ENCODE data around the gene ALDH1A2.
"Not testable (repeated sequence)": the region's sequence is repeated elsewhere in the genome, so short reads cannot be mapped to it uniquely, and the experiment has no call there.

ALDH1A2 gene

DNA sequence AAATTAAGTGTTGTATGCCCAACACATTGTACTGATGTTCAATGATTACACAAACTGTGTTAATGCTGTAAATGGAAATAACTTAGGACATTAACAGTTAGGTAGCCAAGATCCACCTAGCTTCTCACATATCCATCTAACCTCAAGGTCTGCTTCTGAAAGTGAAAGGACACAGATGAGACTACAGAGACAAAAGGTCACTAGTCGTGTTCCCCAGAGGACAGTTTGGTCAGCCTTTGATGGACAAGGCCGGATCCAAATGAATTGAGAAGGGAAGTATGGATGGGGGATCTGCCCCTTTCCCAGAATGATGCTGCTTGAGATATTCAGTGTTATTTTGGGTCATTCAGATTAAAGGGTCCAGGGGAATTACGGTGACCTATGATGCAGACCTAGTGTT, 17.2 kb downstream of the ALDH1A2 start:
- TF ChIP-seq, protein P1, sequence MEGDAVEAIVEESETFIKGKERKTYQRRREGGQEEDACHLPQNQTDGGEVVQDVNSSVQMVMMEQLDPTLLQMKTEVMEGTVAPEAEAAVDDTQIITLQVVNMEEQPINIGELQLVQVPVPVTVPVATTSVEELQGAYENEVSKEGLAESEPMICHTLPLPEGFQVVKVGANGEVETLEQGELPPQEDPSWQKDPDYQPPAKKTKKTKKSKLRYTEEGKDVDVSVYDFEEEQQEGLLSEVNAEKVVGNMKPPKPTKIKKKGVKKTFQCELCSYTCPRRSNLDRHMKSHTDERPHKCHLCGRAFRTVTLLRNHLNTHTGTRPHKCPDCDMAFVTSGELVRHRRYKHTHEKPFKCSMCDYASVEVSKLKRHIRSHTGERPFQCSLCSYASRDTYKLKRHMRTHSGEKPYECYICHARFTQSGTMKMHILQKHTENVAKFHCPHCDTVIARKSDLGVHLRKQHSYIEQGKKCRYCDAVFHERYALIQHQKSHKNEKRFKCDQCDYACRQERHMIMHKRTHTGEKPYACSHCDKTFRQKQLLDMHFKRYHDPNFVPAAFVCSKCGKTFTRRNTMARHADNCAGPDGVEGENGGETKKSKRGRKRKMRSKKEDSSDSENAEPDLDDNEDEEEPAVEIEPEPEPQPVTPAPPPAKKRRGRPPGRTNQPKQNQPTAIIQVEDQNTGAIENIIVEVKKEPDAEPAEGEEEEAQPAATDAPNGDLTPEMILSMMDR (conservative IDR thresholded peaks at IDR 0.05) = no peak
- no peak overlapping the region for H3K27ac ChIP-seq

DNA sequence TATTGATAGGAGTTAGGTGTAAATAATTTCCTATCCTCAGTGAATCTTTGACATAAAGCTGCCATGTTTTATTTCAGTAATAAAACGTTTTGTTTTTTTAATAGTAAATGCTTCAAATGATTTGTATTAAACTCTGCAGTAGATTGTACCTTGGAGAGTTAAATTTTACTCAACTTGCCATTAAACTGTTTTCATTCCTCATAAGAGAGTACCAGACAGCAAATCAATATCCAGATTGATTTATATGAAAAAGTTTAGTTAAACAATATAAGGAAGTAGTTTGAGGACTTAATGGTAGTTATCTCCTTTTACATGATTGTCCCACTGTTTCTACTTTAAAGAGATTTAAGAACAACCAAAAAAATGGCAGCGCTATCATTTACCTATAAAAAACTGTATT, 18.4 kb downstream of the ALDH1A2 start:
- TF ChIP-seq, protein P1 (conservative IDR thresholded peaks at IDR 0.05) = no peak
- H3K27ac ChIP-seq = no peak overlapping the region

DNA sequence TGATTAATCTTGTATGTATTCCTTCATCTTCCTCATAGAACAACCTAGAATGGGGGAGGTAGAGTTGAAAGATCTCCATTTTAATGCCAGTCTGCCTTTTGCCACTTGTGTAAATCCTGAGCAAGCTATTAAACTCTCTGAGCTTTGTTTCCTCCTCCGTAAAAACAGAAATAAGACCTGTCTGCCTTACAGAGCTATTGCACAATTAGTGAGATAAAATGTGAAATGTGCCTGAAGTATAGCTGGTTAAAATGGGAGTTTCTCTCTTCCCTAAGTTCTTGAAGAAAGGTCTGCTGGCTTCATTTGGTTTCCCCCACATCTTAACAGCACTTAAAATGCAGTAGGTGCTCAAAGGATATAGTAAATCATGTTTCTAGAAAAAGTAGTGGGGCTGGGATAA, 19.0 kb downstream of the ALDH1A2 start:
- TF ChIP-seq, protein P1 (conservative IDR thresholded peaks at IDR 0.05) = no peak
- H3K27ac ChIP-seq = no peak overlapping the region

DNA sequence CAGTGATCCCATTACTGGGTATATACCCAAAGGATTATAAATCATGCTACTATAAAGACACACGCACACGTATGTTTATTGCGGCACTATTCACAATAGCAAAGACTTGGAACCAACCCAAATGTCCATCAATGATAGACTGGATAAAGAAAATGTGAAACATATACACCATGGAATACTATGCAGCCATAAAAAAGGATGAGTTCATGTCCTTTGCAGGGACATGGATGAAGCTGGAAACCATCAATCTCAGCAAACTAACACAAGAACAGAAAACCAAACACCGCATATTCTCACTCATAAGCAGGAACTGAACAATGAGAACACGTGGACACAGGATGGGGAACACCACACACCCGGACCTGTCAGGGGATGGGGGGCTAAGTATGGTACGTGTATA, 20.1 kb downstream of the ALDH1A2 start:
- not testable (repeated sequence) for H3K27ac ChIP-seq

DNA sequence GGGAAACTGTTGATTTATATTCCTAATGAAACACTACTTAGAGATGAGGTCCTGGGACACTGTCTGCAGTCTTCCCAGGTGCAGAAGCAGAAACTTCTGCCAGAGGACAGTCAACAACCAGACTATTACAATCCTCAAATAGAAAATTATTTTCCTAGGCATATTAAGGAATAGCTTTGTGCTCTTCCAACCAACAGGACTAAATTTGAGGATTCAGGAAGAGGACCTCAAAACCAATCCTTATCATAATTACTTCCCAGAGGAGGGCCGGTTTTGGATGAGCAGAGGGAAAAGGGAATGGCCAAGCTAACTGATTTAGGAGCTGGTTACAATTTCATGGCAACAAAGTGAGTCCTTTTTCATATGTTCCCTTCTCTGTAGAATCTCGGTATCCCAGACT, 21.0 kb downstream of the ALDH1A2 start:
- H3K27ac ChIP-seq = no peak overlapping the region
- TF ChIP-seq, protein P1 (conservative IDR thresholded peaks at IDR 0.05) = no peak

DNA sequence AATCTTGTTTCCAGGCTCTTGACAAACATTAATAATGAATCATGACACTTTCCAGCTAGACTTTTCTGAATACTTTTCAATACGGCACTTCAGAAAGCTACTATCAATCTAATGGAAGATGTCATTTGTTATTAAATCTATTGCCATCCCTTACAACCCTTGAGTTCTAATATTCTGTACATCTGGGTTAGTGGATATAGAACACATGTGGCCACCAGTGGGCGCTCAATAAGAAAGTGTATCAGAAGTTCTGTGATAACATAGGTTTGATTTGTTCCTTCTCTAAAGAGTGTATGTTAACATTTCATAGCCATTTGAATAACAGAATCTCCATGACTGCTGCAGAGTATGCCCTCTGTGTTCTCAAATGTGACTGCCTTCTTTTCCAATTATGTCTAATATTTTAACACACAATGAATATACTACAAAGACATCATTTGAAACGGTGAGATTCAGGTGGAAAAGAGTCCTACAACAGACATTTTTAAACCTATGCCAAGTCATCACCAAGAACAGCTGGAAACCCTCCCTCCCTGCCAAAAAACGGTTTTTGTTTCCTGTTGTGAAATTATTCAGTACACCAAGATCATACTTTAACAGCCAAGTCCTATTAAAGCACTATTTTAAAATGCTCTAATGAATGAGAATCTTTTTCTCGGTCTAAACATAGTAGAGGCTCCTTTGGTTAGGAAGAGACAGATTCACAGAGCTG, 22.2 kb downstream of the ALDH1A2 start:
- H3K27ac ChIP-seq = no peak overlapping the region
- TF ChIP-seq, protein P1 (conservative IDR thresholded peaks at IDR 0.05) = peak; percentile 79

DNA sequence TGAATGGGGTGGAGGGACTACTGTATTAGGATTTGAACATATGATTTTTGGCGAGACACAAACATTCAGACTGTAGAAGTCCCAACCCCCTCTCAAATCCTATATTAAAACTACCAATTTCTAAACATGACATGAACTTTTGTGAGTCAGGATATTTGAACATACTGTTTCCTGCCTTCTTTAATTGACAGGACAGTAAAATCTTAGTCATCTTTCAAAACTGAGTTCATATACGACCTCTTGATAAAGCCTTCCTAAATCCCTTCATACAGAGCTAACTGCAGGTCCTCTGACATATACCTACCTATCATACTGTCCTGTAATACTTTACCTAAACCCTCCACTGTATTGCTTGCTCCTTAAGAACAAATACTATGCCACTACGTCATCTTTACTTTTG, 23.5 kb downstream of the ALDH1A2 start:
- TF ChIP-seq, protein P1 (conservative IDR thresholded peaks at IDR 0.05) = no peak
- H3K27ac ChIP-seq = no peak overlapping the region

DNA sequence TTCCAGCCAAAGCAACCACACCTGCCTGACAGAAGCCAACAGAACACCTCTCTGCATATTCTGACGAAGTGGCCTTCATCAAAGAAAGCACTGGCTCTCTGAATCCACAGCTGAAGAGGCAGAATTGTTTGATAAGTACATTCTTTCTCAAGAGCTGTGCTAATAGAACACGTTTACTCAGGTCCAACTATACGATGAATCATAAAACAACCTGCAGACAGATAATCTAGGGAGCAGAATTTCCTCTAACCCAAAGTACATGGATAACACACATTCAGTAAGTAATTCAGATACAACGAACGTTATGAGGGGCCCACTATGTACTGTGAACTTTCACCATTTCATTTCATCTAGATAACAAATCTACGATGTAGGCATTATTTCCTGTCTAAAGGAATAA, 25.4 kb downstream of the ALDH1A2 start:
- H3K27ac ChIP-seq = no peak overlapping the region
- TF ChIP-seq, protein P1 (conservative IDR thresholded peaks at IDR 0.05) = no peak

Measured in VCaP (cell line).